Fibroblast of peridontal ligament (primary cell): ENCODE data around the gene PES1.
"Not testable (repeated sequence)": the region's sequence is repeated elsewhere in the genome, so short reads cannot be mapped to it uniquely, and the experiment has no call there.

Source experiments
- DNase-seq: peaks from one replicate; pipeline ENCODE4 v3.0.0-alpha.2; 2010; ENCODE audit errors: extremely low read depth

PES1 gene

GRCh38 chr22:30555282-30556210, 36.2 kb downstream of the PES1 start:
- DNase-seq, result no peak

- DNase-seq, result no peak
These were observed 37.7 kb downstream of the PES1 start for GRCh38 chr22:30553971-30554370.

- DNase-seq, result no peak
These were observed 39.0 kb downstream of the PES1 start for GRCh38 chr22:30552719-30553118.

GRCh38 chr22:30551813-30552212, 39.9 kb downstream of the PES1 start:
- DNase-seq, result not testable (repeated sequence)

- no peak for DNase-seq
These were observed 44.5 kb downstream of the PES1 start for GRCh38 chr22:30547188-30547587.

GRCh38 chr22:30546616-30547015, 45.1 kb downstream of the PES1 start, which contains the start of gene SEC14L6:
Gene SEC14L6 (minus strand): TSS chr22:30546741. CDS start chr22:30546682, 59 bp downstream.
- DNase-seq, result no peak

- no peak for DNase-seq
These were observed 48.9 kb downstream of the PES1 start for GRCh38 chr22:30542811-30543188.

GRCh38 chr22:30541961-30542810, 49.5 kb downstream of the PES1 start:
- DNase-seq, result no peak

GRCh38 chr22:30541511-30541910, 50.2 kb downstream of the PES1 start:
- DNase-seq, result not testable (repeated sequence)

GRCh38 chr22:30539368-30539767, 52.3 kb downstream of the PES1 start:
- no peak for DNase-seq

- DNase-seq, result no peak
These were observed 53.4 kb downstream of the PES1 start for GRCh38 chr22:30538280-30538679.

GRCh38 chr22:30537083-30537731, 54.5 kb downstream of the PES1 start:
- DNase-seq, result no peak

- DNase-seq, result no peak
These were observed 56.5 kb downstream of the PES1 start for GRCh38 chr22:30535182-30535581.

GRCh38 chr22:30531651-30532608, 59.8 kb downstream of the PES1 start:
- no peak for DNase-seq

- no peak for DNase-seq
These were observed 65.1 kb downstream of the PES1 start for GRCh38 chr22:30526656-30527055.
